ENCODE measurements around the gene ZNF683. TPM values are rescaled to one million over a fixed set of nuclear protein-coding genes. Genes with fewer than 3 reads are reported as not detected.

ZNF683 gene
- total and polyA plus RNA-seq, 10 of the 15 experiments (the other 5 are each of a cell fraction or from before 2014, with no cell fraction given), result not detected

- TF ChIP-seq MTA3 (IDR thresholded peaks at IDR 0.05; ENCODE audit: borderline replicate concordance, low read length) (no peak), CREM (IDR thresholded peaks at IDR 0.05; ENCODE audit: low read depth) (no peak), SIX5 (IDR thresholded peaks at IDR 0.05; ENCODE audit: low read depth, low read length, severe bottlenecking) (no peak), BCL3 (IDR thresholded peaks at IDR 0.05; ENCODE audit: borderline replicate concordance, insufficient read depth, low read depth, low read length, poor library complexity, severe bottlenecking) (no peak), BHLHE40 (IDR thresholded peaks at IDR 0.05; ENCODE audit: borderline replicate concordance in 1 of 2, low read depth in 2 of 2, low read length in 1 of 2) (peak; percentile 27 to 69; a peak in 3 of 4 replicates), CBX3 (IDR thresholded peaks at IDR 0.05; ENCODE audit: borderline replicate concordance, low read depth) (no peak), ZBTB40 (IDR thresholded peaks at IDR 0.05; ENCODE audit: borderline replicate concordance) (no peak), MXI1 (IDR thresholded peaks at IDR 0.05; ENCODE audit: low read depth, low read length) (no peak), EGR1 (IDR thresholded peaks at IDR 0.05; ENCODE audit: borderline replicate concordance in 1 of 2, low read depth in 2 of 2, low read length in 2 of 2) (no peak), SMARCA5 (IDR thresholded peaks at IDR 0.05) (no peak), E4F1 (IDR thresholded peaks at IDR 0.05; ENCODE audit: borderline replicate concordance, partially characterized antibody) (no peak), IRF4 (IDR thresholded peaks at IDR 0.05; ENCODE audit: low read depth, low read length) (no peak), FOS (IDR thresholded peaks at IDR 0.05; ENCODE audit: borderline replicate concordance, extremely low read depth, insufficient read length) (no peak), FOXK2 (IDR thresholded peaks at IDR 0.05) (no peak), NFXL1 (IDR thresholded peaks at IDR 0.05; ENCODE audit: borderline replicate concordance) (no peak), SUZ12 (IDR thresholded peaks at IDR 0.05; ENCODE audit: unreplicated experiment) (no peak), CHD2 (IDR thresholded peaks at IDR 0.05; ENCODE audit: borderline replicate concordance, low read depth, low read length) (no peak), IKZF1 (conservative IDR thresholded peaks at IDR 0.05) (peak; percentile 89), NFYB (IDR thresholded peaks at IDR 0.05; ENCODE audit: insufficient read depth, low read depth, low read length) (no peak), BMI1 (IDR thresholded peaks at IDR 0.05; ENCODE audit: borderline replicate concordance) (no peak), EP300 (IDR thresholded peaks at IDR 0.05; ENCODE audit: borderline replicate concordance in 1 of 2, control insufficient read depth in 1 of 2, low read depth in 2 of 2, low read length in 2 of 2) (peak in 1 of 2 experiments; percentile 63; a peak in 2 of 4 replicates)
These were observed 5.7 kb upstream of the ZNF683 start (continued) for GRCh38 chr1:26378088-26378878.
